Mesendoderm (in vitro differentiated cells): Measurements from ENCODE around the gene DDX1.

Experiments
- DNase-seq: peaks from one replicate; pipeline ENCODE4 v3.0.0; 2013
- H2AK5ac ChIP-seq: 2 replicates; pipeline ENCODE4 v1.6.1; 2013; ENCODE audit warnings: low read length, inconsistent platforms
- H2BK120ac ChIP-seq: 2 replicates; pipeline ENCODE4 v1.6.1; 2013; ENCODE audit warnings: low read depth, mild to moderate bottlenecking, low read length, moderate library complexity, mixed read lengths
- H2BK15ac ChIP-seq: replicated peaks from 2 replicates; pipeline ENCODE4 v1.6.1; 2013; ENCODE audit warnings: low read depth, mild to moderate bottlenecking, moderate library complexity
- H2BK5ac ChIP-seq: 2 replicates; pipeline ENCODE4 v1.6.1; 2013; ENCODE audit warnings: low read length, inconsistent platforms
- H3K18ac ChIP-seq: 2 replicates; pipeline ENCODE4 v1.6.1; 2013; ENCODE audit warnings: mild to moderate bottlenecking, low read length, mixed read lengths
- H3K23ac ChIP-seq: one replicate; pipeline ENCODE4 v1.6.1; 2013; ENCODE audit warnings: low read length
- H3K27ac ChIP-seq: 2 replicates; pipeline ENCODE4 v1.5.1; 2013; ENCODE audit warnings: low read depth, mild to moderate bottlenecking, inconsistent platforms, low read length, moderate library complexity
- H3K27me3 ChIP-seq: 2 replicates; pipeline ENCODE4 v1.6.1; 2013; ENCODE audit warnings: low read length, control low read depth, mild to moderate bottlenecking, inconsistent platforms; ENCODE audit not compliant: insufficient read depth, poor library complexity
- H3K36me3 ChIP-seq: 2 replicates; pipeline ENCODE4 v1.6.1; 2013; ENCODE audit warnings: low read length, inconsistent platforms; ENCODE audit not compliant: control insufficient read depth, insufficient read depth
- H3K4ac ChIP-seq: one replicate; pipeline ENCODE4 v1.6.1; 2013; ENCODE audit warnings: low read depth, mild to moderate bottlenecking, low read length, moderate library complexity
- H3K4me1 ChIP-seq: 2 replicates; pipeline ENCODE4 v1.6.1; 2013; ENCODE audit warnings: low read depth, low read length, inconsistent platforms; ENCODE audit not compliant: control insufficient read depth
- H3K4me2 ChIP-seq: 2 replicates; pipeline ENCODE4 v1.6.1; 2013; ENCODE audit warnings: low read length
- H3K4me3 ChIP-seq: 2 replicates; pipeline ENCODE4 v1.5.1; 2013; ENCODE audit warnings: mild to moderate bottlenecking, low read length
- H3K56ac ChIP-seq: one replicate; pipeline ENCODE4 v1.6.1; 2013; ENCODE audit warnings: low read length
- H3K79me1 ChIP-seq: 2 replicates; pipeline ENCODE4 v1.6.1; 2013; ENCODE audit warnings: low read length, inconsistent platforms
- H3K79me2 ChIP-seq: 2 replicates; pipeline ENCODE4 v1.6.1; 2013; ENCODE audit warnings: mild to moderate bottlenecking, low read length; ENCODE audit not compliant: control insufficient read depth, insufficient read depth
- H3K9ac ChIP-seq: 2 replicates; pipeline ENCODE4 v1.6.1; 2013; ENCODE audit warnings: low read length, inconsistent platforms
- H4K5ac ChIP-seq: one replicate; pipeline ENCODE4 v1.6.1; 2013; ENCODE audit warnings: low read length
- H4K8ac ChIP-seq: one replicate; pipeline ENCODE4 v1.6.1; 2013; ENCODE audit warnings: low read depth, mild to moderate bottlenecking, control low read depth, low read length, moderate library complexity
- WGBS: extraction: QIAGEN DNeasy Blood & Tissue Kit; methylation state at CpG from one replicate; pipeline ENCODE4 v1.1.7; 2013; ENCODE audit warnings: low lambda C conversion rate, missing lambda C conversion rate; ENCODE audit not compliant: insufficient coverage; ENCODE audit errors: extremely low coverage; 5-methylcytosine and 5-hydroxymethylcytosine counted together

The DDX1 gene

GRCh38 chr2:15670981-15671380 lies 79.3 kb downstream of the DDX1 start:
- Histone ChIP-seq H2BK120ac (no peak overlapping the region), H2BK5ac (no peak overlapping the region), H3K27me3 (no peaks in the 10 kb centered on the region), H3K56ac (no peak overlapping the region), H3K79me1 (no peaks in the 10 kb centered on the region), H3K9ac (no peak overlapping the region), H3K4me3 (no peak overlapping the region), H3K18ac (no peak overlapping the region), H3K4me1 (no peaks in the 10 kb centered on the region), H3K27ac (no peak overlapping the region), H3K79me2 (no peaks in the 10 kb centered on the region), H2AK5ac (no peak overlapping the region), H3K4me2 (no peak overlapping the region), H4K8ac (no peak overlapping the region), H3K4ac (no peak overlapping the region), H4K5ac (no peak overlapping the region), H3K36me3 (no peaks in the 10 kb centered on the region), H3K23ac (no peak overlapping the region), H2BK15ac (no peak overlapping the region)
- DNase-seq = no peak
- no CpG with 5 or more reads among the region's 2 CpGs for WGBS

GRCh38 chr2:15671409-15671808 lies 79.7 kb downstream of the DDX1 start:
- Histone ChIP-seq H3K27me3 (no peaks in the 10 kb centered on the region), H3K23ac (no peak overlapping the region)

GRCh38 chr2:15671842-15672815 lies 80.5 kb downstream of the DDX1 start:
- H2BK15ac ChIP-seq = no peak overlapping the region
- H3K9ac ChIP-seq = no peak overlapping the region
- no peaks in the 10 kb centered on the region for H3K79me2 ChIP-seq
- H4K5ac ChIP-seq = no peak overlapping the region
- no peak overlapping the region for H3K18ac ChIP-seq
- H2BK120ac ChIP-seq = no peak overlapping the region
- H3K79me1 ChIP-seq = no peaks in the 10 kb centered on the region
- H2AK5ac ChIP-seq = no peak overlapping the region
- DNase-seq = no peak
- no peaks in the 10 kb centered on the region for H3K27me3 ChIP-seq
- H3K36me3 ChIP-seq = no peaks in the 10 kb centered on the region
- H3K56ac ChIP-seq = no peak overlapping the region
- no peak overlapping the region for H3K27ac ChIP-seq
- no peak overlapping the region for H3K4me2 ChIP-seq
- H3K4ac ChIP-seq = no peak overlapping the region
- no CpG with 5 or more reads among the region's 9 CpGs for WGBS
- no peak overlapping the region for H3K23ac ChIP-seq
- H2BK5ac ChIP-seq = no peak overlapping the region
- H3K4me1 ChIP-seq = no peaks in the 10 kb centered on the region
- no peak overlapping the region for H4K8ac ChIP-seq
- H3K4me3 ChIP-seq = no peak overlapping the region

More at GRCh38 chr2:15671409-15671808, 79.7 kb downstream of the DDX1 start:
- Histone ChIP-seq H3K4ac (no peak overlapping the region), H3K4me3 (no peak overlapping the region), H3K36me3 (no peaks in the 10 kb centered on the region), H3K27ac (no peak overlapping the region), H3K9ac (no peak overlapping the region), H3K4me1 (no peaks in the 10 kb centered on the region), H2BK120ac (no peak overlapping the region), H2BK15ac (no peak overlapping the region), H4K5ac (no peak overlapping the region), H3K4me2 (no peak overlapping the region), H4K8ac (no peak overlapping the region), H3K79me2 (no peaks in the 10 kb centered on the region), H2AK5ac (no peak overlapping the region), H3K79me1 (no peaks in the 10 kb centered on the region), H2BK5ac (no peak overlapping the region), H3K56ac (no peak overlapping the region), H3K18ac (no peak overlapping the region)
- DNase-seq = no peak

GRCh38 chr2:15672961-15673918 lies 81.6 kb downstream of the DDX1 start:
- Histone ChIP-seq H3K23ac (no peak overlapping the region), H2BK15ac (no peak overlapping the region), H2BK120ac (no peak overlapping the region), H3K79me1 (no peaks in the 10 kb centered on the region), H4K8ac (no peak overlapping the region), H3K4me3 (no peak overlapping the region), H3K18ac (no peak overlapping the region), H3K36me3 (no peaks in the 10 kb centered on the region), H3K9ac (no peak overlapping the region), H4K5ac (no peak overlapping the region), H2BK5ac (no peak overlapping the region), H2AK5ac (no peak overlapping the region), H3K79me2 (no peaks in the 10 kb centered on the region), H3K4me2 (no peak overlapping the region), H3K27me3 (no peaks in the 10 kb centered on the region), H3K4me1 (no peaks in the 10 kb centered on the region), H3K56ac (no peak overlapping the region), H3K4ac (no peak overlapping the region), H3K27ac (no peak overlapping the region)
- no peak for DNase-seq
- WGBS = no CpG with 5 or more reads among the region's 14 CpGs

- H4K5ac ChIP-seq = no peak overlapping the region
- no peak overlapping the region for H3K4me2 ChIP-seq
- H2AK5ac ChIP-seq = no peak overlapping the region
- H3K4me3 ChIP-seq = no peak overlapping the region
- no peak overlapping the region for H4K8ac ChIP-seq
- no peaks in the 10 kb centered on the region for H3K79me1 ChIP-seq
- H3K56ac ChIP-seq = no peak overlapping the region
- no peak for DNase-seq
- no peak overlapping the region for H3K18ac ChIP-seq
- H2BK5ac ChIP-seq = no peak overlapping the region
- H2BK15ac ChIP-seq = no peak overlapping the region
- H3K27me3 ChIP-seq = no peaks in the 10 kb centered on the region
- H3K36me3 ChIP-seq = no peaks in the 10 kb centered on the region
- no peak overlapping the region for H3K4ac ChIP-seq
- no peak overlapping the region for H3K23ac ChIP-seq
- H3K79me2 ChIP-seq = no peaks in the 10 kb centered on the region
- no peak overlapping the region for H2BK120ac ChIP-seq
- no peak overlapping the region for H3K9ac ChIP-seq
- H3K27ac ChIP-seq = no peak overlapping the region
- no CpG with 5 or more reads among the region's 7 CpGs for WGBS
- no peaks in the 10 kb centered on the region for H3K4me1 ChIP-seq
Observed at GRCh38 chr2:15673919-15674636, 82.4 kb downstream of the DDX1 start.
